Lower lobe of right lung (tissue), 2 donors: ENCODE measurements around the gene OR4D1. TPM values are rescaled to one million over a fixed set of nuclear protein-coding genes. Genes with fewer than 3 reads are reported as not detected.

Experiments used
- ATAC-seq, 2 donors: fragments of 200-7000 bp; cut with Tn5 transposase; one replicate each; pipeline ENCODE4 v1.9.1; 2020 to 2022; ENCODE audit warnings: mild to moderate bottlenecking in 2 of 2, moderate library complexity in 2 of 2
- DNase-seq: peaks from one replicate; pipeline ENCODE4 v3.0.0-alpha.2; 2020
- H3K27ac ChIP-seq: fragments of 200-600 bp; one replicate; pipeline ENCODE4 v1.8.0; 2022
- H3K27me3 ChIP-seq: fragments of 200-600 bp; one replicate; pipeline ENCODE4 v1.8.0; 2022; ENCODE audit warnings: low read depth
- H3K36me3 ChIP-seq: fragments of 200-600 bp; one replicate; pipeline ENCODE4 v1.8.0; 2022; ENCODE audit warnings: mild to moderate bottlenecking
- H3K4me1 ChIP-seq: fragments of 200-600 bp; one replicate; pipeline ENCODE4 v1.8.0; 2022
- H3K4me3 ChIP-seq: fragments of 200-600 bp; one replicate; pipeline ENCODE4 v1.8.0; 2022; ENCODE audit warnings: mild to moderate bottlenecking
- H3K9me3 ChIP-seq: fragments of 200-600 bp; one replicate; pipeline ENCODE4 v1.8.0; 2022
- CTCF ChIP-seq: fragments of 200-600 bp; IDR thresholded peaks from one replicate; pipeline ENCODE4 v1.8.0; 2022; ENCODE audit warnings: antibody characterized with exemption, mild to moderate bottlenecking
- intact Hi-C: fragments of 100-400 bp; cut with DNase I; formaldehyde crosslinking; loops from one replicate; pipeline ENCODE4 v1.11.0; 2022
- total RNA-seq: library from RNA; stranded (reverse); fragmentation: NEBNext Ultra II Directional; extraction: Animal tissue kit (Norgen Biotek cat#: 25700); gene quantifications from one replicate; pipeline ENCODE4 v1.2.1, GENCODE V29; 2021
- donor health status: DM: no; HTN: yes; CAD: no; lungs with severe emphysema.

Gene OR4D1
- total RNA-seq, 1 donor from 2014 or later: not detected

GRCh38 chr17:58181796-58182195 is 33.6 kb downstream of the OR4D1 start:
- no peaks in the 10 kb centered on the region for H3K36me3 ChIP-seq
- intact Hi-C loops: no loop called here

GRCh38 chr17:58183514-58183913 is 35.3 kb downstream of the OR4D1 start:
- Histone ChIP-seq H3K4me3 (no peak overlapping the region), H3K27ac (no peak overlapping the region), H3K9me3 (no peaks in the 10 kb centered on the region), H3K4me1 (no peaks in the 10 kb centered on the region), H3K36me3 (no peaks in the 10 kb centered on the region), H3K27me3 (no peaks in the 10 kb centered on the region)
- ATAC-seq (no peak), DNase-seq (no peak)
- intact Hi-C loops: no loop called here
- no peak for TF ChIP-seq CTCF

More at GRCh38 chr17:58181796-58182195, 33.6 kb downstream of the OR4D1 start:
- ATAC-seq (no peak), DNase-seq (no peak)
- no peaks in the 10 kb centered on the region for H3K9me3 ChIP-seq
- no peaks in the 10 kb centered on the region for H3K27me3 ChIP-seq
- H3K4me1 ChIP-seq: no peaks in the 10 kb centered on the region
- no peak for TF ChIP-seq CTCF
- no peak overlapping the region for H3K27ac ChIP-seq
- no peak overlapping the region for H3K4me3 ChIP-seq

- DNase-seq (no peak), ATAC-seq (no peak)
- no peak for TF ChIP-seq CTCF
- no peak overlapping the region for H3K27ac ChIP-seq
- no peaks in the 10 kb centered on the region for H3K27me3 ChIP-seq
- no peak overlapping the region for H3K4me3 ChIP-seq
- H3K4me1 ChIP-seq: no peaks in the 10 kb centered on the region
- intact Hi-C loops: no loop called here
- no peaks in the 10 kb centered on the region for H3K9me3 ChIP-seq
- H3K36me3 ChIP-seq: no peaks in the 10 kb centered on the region
Observed at GRCh38 chr17:58184308-58184985, 36.3 kb downstream of the OR4D1 start.

- Histone ChIP-seq H3K27ac (no peak overlapping the region), H3K36me3 (no peaks in the 10 kb centered on the region), H3K4me1 (no peaks in the 10 kb centered on the region), H3K27me3 (peaks cover 3% of the 10 kb centered on the region), H3K9me3 (no peaks in the 10 kb centered on the region), H3K4me3 (no peak overlapping the region)
- no peak for ATAC-seq
- no peak for DNase-seq
- TF ChIP-seq CTCF: no peak
- intact Hi-C loops: no loop called here
Observed at GRCh38 chr17:58184986-58185761, 37.0 kb downstream of the OR4D1 start.

- intact Hi-C loops: no loop called here
- no peak for TF ChIP-seq CTCF
Observed at GRCh38 chr17:58186591-58186990, 38.4 kb downstream of the OR4D1 start.

More at GRCh38 chr17:58186591-58186990, 38.4 kb downstream of the OR4D1 start:
- Histone ChIP-seq H3K4me3 (no peak overlapping the region), H3K36me3 (no peaks in the 10 kb centered on the region), H3K9me3 (no peaks in the 10 kb centered on the region), H3K27ac (no peak overlapping the region), H3K4me1 (no peaks in the 10 kb centered on the region), H3K27me3 (peaks cover 11% of the 10 kb centered on the region)
- ATAC-seq: no peak
- no peak for DNase-seq
